ENCODE results near the gene SENP8. TPM values are rescaled to one million over a fixed set of nuclear protein-coding genes. Genes with fewer than 3 reads are reported as not detected.

Gene SENP8
- total RNA-seq, 3 donors from 2014 or later (not counting 1 experiment from before 2014, with no cell fraction given) = 0.27 to 0.45 (median 0.28) TPM

DNA sequence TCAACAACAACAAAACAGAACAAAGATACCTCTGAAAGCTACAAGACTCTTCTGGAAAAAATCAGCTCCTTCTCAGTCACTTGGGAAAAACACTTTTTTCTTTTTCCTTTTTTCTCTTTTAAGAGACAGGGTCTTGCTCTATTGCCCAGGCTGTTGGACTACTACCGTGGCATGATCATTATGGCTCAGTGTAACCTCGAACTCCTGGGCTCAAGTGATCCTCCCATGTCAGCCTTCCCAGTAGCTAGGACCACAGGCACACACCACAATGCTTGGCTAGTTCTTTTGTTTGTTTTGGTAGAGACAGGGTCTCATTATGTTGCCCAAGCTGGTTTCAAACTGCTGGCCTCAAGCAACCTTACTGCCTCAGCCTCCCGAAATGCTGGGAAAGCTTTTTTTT lies 13.1 kb upstream of the SENP8 start:
- no peaks in the 10 kb centered on the region for H3K27me3 Mint-ChIP-seq (ENCODE audit: low read depth in 2 of 2)
- H3K4me1 ChIP-seq (ENCODE audit: control insufficient read depth, insufficient read depth, low read length) = no peaks in the 10 kb centered on the region
- DNase-seq (no peak), ATAC-seq (no peak)
- H3K4me3 ChIP-seq (ENCODE audit: low read length) = no peak overlapping the region
- no peaks in the 10 kb centered on the region for H3K9me3 ChIP-seq (ENCODE audit: control insufficient read depth, insufficient read depth, low read length)
- peaks cover 11 to 12% of the 10 kb centered on the region in 2 donors for H3K4me1 Mint-ChIP-seq
- no peak overlapping the region for H3K27ac ChIP-seq (ENCODE audit: low read length)
- H3K36me3 Mint-ChIP-seq = no peaks in the 10 kb centered on the region
- WGBS (ENCODE audit: insufficient coverage) = 96% methylated on average over 3 of the region's 3 CpGs
- H3K27me3 ChIP-seq (ENCODE audit: control insufficient read depth, insufficient read depth, low read length) = no peaks in the 10 kb centered on the region
- H3K27ac Mint-ChIP-seq = no peak overlapping the region
- TF ChIP-seq, protein P1, sequence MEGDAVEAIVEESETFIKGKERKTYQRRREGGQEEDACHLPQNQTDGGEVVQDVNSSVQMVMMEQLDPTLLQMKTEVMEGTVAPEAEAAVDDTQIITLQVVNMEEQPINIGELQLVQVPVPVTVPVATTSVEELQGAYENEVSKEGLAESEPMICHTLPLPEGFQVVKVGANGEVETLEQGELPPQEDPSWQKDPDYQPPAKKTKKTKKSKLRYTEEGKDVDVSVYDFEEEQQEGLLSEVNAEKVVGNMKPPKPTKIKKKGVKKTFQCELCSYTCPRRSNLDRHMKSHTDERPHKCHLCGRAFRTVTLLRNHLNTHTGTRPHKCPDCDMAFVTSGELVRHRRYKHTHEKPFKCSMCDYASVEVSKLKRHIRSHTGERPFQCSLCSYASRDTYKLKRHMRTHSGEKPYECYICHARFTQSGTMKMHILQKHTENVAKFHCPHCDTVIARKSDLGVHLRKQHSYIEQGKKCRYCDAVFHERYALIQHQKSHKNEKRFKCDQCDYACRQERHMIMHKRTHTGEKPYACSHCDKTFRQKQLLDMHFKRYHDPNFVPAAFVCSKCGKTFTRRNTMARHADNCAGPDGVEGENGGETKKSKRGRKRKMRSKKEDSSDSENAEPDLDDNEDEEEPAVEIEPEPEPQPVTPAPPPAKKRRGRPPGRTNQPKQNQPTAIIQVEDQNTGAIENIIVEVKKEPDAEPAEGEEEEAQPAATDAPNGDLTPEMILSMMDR (IDR thresholded peaks at IDR 0.05) = no peak
- H3K4me3 Mint-ChIP-seq = no peak overlapping the region
- intact Hi-C loops (cut with micrococcal nuclease) = no loop called here
- no peaks in the 10 kb centered on the region for H3K36me3 ChIP-seq (ENCODE audit: control insufficient read depth, insufficient read depth, low read length)
- H3K9me3 Mint-ChIP-seq = no peaks in the 10 kb centered on the region

DNA sequence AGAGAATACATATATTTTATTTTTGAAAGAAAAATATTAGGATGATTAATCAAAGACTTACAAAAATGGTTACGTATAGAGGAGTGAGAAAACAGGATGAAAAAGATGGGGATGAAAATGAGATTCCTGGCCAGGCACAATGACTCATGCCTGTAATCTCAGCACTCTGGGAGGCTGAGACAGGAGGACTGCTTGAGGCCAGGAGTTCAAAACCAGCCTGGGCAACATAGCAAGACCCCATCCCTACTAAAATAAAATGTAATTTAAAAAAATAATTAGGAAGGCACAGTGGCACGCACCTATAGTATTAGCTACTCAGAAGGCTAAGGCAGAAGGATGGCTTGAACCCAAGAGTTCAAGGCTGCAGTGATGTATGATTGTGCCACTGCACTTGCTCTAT lies 12.1 kb upstream of the SENP8 start:
- intact Hi-C loops (cut with micrococcal nuclease) = no loop called here
- H3K4me1 ChIP-seq (ENCODE audit: control insufficient read depth, insufficient read depth, low read length) = no peaks in the 10 kb centered on the region
- no peaks in the 10 kb centered on the region for H3K36me3 ChIP-seq (ENCODE audit: control insufficient read depth, insufficient read depth, low read length)
- H3K27ac ChIP-seq (ENCODE audit: low read length) = no peak overlapping the region
- 96% methylated on average over 2 of the region's 2 CpGs for WGBS (ENCODE audit: insufficient coverage)
- DNase-seq = no peak
- H3K9me3 Mint-ChIP-seq = no peaks in the 10 kb centered on the region
- peaks cover 11 to 12% of the 10 kb centered on the region in 2 donors for H3K4me1 Mint-ChIP-seq
- no peaks in the 10 kb centered on the region for H3K36me3 Mint-ChIP-seq
- TF ChIP-seq, protein P1 (IDR thresholded peaks at IDR 0.05) = no peak
- no peak overlapping the region for H3K4me3 ChIP-seq (ENCODE audit: low read length)
- H3K4me3 Mint-ChIP-seq = no peak overlapping the region
- no peaks in the 10 kb centered on the region for H3K9me3 ChIP-seq (ENCODE audit: control insufficient read depth, insufficient read depth, low read length)
- H3K27me3 ChIP-seq (ENCODE audit: control insufficient read depth, insufficient read depth, low read length) = no peaks in the 10 kb centered on the region
- H3K27me3 Mint-ChIP-seq (ENCODE audit: low read depth in 2 of 2) = no peaks in the 10 kb centered on the region
- no peak overlapping the region for H3K27ac Mint-ChIP-seq
- no peak for ATAC-seq

DNA sequence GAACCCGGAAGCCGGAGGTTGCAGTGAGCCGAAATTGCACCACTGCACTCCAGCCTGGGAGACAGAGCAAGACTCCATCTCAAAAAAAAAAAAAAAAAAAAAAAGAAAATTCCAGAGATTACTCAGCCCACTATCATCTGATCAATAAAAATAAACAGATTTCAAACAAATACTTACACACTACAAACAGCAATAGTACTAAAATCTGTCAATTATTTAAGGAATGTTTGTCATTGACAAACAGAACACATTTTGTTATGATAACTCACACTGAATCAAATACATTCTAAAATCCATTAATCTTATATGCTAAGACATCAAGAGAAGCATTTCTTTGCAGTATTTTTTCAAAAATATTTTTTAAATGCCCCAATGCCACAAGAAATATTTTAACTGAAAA lies 7.8 kb upstream of the SENP8 start:
- H3K27ac Mint-ChIP-seq = no peak overlapping the region
- TF ChIP-seq, protein P1 (IDR thresholded peaks at IDR 0.05) = no peak

DNA sequence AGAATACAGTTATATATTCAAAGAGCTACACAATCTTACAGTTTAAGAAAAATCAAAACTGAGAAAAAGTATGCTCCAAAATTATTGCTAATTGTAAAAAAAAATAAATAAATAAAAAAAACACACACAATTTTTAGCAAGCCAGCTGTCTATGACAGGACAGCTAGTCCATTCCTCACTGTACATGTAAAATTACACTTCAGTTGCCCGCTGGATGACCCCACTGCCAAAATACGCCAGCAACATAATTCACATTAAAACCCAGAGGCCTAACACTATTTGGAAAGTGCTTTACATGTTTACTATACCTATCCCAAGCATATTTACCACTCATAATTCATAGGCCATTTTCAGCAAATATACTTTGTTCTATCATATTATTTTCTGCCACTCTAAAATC lies 6.1 kb upstream of the SENP8 start:
- Histone ChIP-seq H3K27ac (ENCODE audit: low read length) (no peak overlapping the region), H3K36me3 (ENCODE audit: control insufficient read depth, insufficient read depth, low read length) (no peaks in the 10 kb centered on the region), H3K27me3 (ENCODE audit: control insufficient read depth, insufficient read depth, low read length) (no peaks in the 10 kb centered on the region), H3K4me1 (ENCODE audit: control insufficient read depth, insufficient read depth, low read length) (peaks cover 6% of the 10 kb centered on the region), H3K4me3 (ENCODE audit: low read length) (no peak overlapping the region), H3K9me3 (ENCODE audit: control insufficient read depth, insufficient read depth, low read length) (no peaks in the 10 kb centered on the region)
- no peak overlapping the region for H3K4me3 Mint-ChIP-seq
- no peak overlapping the region for H3K27ac Mint-ChIP-seq
- no peaks in the 10 kb centered on the region for H3K36me3 Mint-ChIP-seq
- DNase-seq = no peak
- H3K4me1 Mint-ChIP-seq = peaks cover 19% of the 10 kb centered on the region in 2 donors
- TF ChIP-seq, protein P1 (IDR thresholded peaks at IDR 0.05) = no peak
- intact Hi-C loops (cut with micrococcal nuclease) = no loop called here
- no peaks in the 10 kb centered on the region for H3K9me3 Mint-ChIP-seq
- H3K27me3 Mint-ChIP-seq (ENCODE audit: low read depth in 2 of 2) = no peaks in the 10 kb centered on the region
- no peak for ATAC-seq
- WGBS (ENCODE audit: insufficient coverage) = 93% methylated on average over 2 of the region's 2 CpGs

More for the DNA sequence above, 7.8 kb upstream of the SENP8 start:
- ATAC-seq (no peak), DNase-seq (no peak)
- intact Hi-C loops (cut with micrococcal nuclease) = no loop called here
- Mint-ChIP-seq H3K4me3 (no peak overlapping the region), H3K36me3 (no peaks in the 10 kb centered on the region), H3K4me1 (peaks cover 5 to 8% of the 10 kb centered on the region in 2 donors), H3K27me3 (ENCODE audit: low read depth in 2 of 2) (no peaks in the 10 kb centered on the region), H3K9me3 (no peaks in the 10 kb centered on the region)
- H3K27me3 ChIP-seq (ENCODE audit: control insufficient read depth, insufficient read depth, low read length) = no peaks in the 10 kb centered on the region
- no peak overlapping the region for H3K27ac ChIP-seq (ENCODE audit: low read length)
- no peak overlapping the region for H3K4me3 ChIP-seq (ENCODE audit: low read length)
- H3K36me3 ChIP-seq (ENCODE audit: control insufficient read depth, insufficient read depth, low read length) = no peaks in the 10 kb centered on the region
- no CpG with 5 or more reads among the region's 3 CpGs for WGBS (ENCODE audit: insufficient coverage)
- no peaks in the 10 kb centered on the region for H3K4me1 ChIP-seq (ENCODE audit: control insufficient read depth, insufficient read depth, low read length)
- H3K9me3 ChIP-seq (ENCODE audit: control insufficient read depth, insufficient read depth, low read length) = no peaks in the 10 kb centered on the region

Data from natural killer cell (primary cell).